Inflammatory macrophage treated with lipopolysaccharide for 1 hour (primary cell): ENCODE data around the gene PRR5L.
"Not testable (repeated sequence)": the region's sequence is repeated elsewhere in the genome, so short reads cannot be mapped to it uniquely, and the experiment has no call there.

Experiments
- DNase-seq, 2 donors: peaks; one replicate each; pipeline ENCODE4 v3.0.0-alpha.2; 2020 to 2022

The PRR5L gene

GRCh38 chr11:36510594-36510942 lies 214.5 kb downstream of the PRR5L start:
- DNase-seq = no peak

GRCh38 chr11:36511062-36511461 lies 215.0 kb downstream of the PRR5L start:
- DNase-seq = not testable (repeated sequence)

GRCh38 chr11:36512016-36512415 lies 215.9 kb downstream of the PRR5L start:
- no peak for DNase-seq

GRCh38 chr11:36513965-36514364 lies 217.9 kb downstream of the PRR5L start:
- no peak for DNase-seq
